GM18505 (cell line): ENCODE measurements around the gene CLTA.
A peak's percentile ranks its signal among the peaks of the same experiment; 100 is the strongest.
"Not testable (repeated sequence)": the region's sequence is repeated elsewhere in the genome, so short reads cannot be mapped to it uniquely, and the experiment has no call there.

ENCODE experiments used
- ATAC-seq: cut with Tn5 transposase; IDR thresholded peaks from one replicate; pipeline ENCODE4 v1.9.1; 2021; ENCODE audit not compliant: unreplicated experiment
- POLR2A ChIP-seq: IDR thresholded peaks from 4 replicates; pipeline ENCODE4 v1.6.1; 2011; ENCODE audit warnings: borderline replicate concordance; ENCODE audit not compliant: insufficient read depth, insufficient read length; ENCODE audit errors: extremely low read depth

Gene CLTA

DNA sequence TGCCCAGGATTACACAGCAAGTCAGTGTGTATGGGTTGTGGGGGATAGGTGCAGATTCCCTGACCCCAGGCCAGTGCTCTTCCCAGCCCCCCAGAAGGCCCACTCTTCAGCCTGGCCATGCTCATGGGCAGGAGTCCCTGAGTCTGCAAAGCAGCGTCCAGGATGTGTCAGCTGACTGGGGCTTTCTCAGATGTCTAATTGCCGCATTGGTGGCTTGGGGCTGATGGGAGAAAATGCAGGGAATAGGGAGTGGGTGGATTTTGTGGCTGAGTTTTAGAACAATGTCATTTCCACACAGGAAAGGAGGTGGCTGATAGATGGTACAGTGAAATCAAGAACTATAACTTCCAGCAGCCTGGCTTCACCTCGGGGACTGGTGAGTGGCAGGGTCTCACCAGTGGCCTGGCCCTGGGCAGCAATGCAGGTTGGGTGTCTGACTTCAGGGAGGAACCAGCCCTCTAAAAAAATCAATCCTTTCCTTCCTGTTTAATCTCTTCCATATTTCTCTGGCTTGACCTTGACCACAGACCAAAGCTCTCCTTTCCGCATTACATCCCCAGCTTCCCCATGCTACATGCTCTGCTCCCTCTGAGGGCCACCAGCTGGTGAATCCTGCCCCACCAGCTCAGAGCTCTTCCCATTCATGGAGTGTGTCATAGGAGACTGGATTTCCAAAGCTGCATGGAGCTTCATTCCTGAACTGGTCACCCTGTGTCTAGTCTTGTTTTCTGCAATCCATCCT, 40.0 kb upstream of the CLTA start:
- ATAC-seq = no peak
- TF ChIP-seq POLR2A = no peak

DNA sequence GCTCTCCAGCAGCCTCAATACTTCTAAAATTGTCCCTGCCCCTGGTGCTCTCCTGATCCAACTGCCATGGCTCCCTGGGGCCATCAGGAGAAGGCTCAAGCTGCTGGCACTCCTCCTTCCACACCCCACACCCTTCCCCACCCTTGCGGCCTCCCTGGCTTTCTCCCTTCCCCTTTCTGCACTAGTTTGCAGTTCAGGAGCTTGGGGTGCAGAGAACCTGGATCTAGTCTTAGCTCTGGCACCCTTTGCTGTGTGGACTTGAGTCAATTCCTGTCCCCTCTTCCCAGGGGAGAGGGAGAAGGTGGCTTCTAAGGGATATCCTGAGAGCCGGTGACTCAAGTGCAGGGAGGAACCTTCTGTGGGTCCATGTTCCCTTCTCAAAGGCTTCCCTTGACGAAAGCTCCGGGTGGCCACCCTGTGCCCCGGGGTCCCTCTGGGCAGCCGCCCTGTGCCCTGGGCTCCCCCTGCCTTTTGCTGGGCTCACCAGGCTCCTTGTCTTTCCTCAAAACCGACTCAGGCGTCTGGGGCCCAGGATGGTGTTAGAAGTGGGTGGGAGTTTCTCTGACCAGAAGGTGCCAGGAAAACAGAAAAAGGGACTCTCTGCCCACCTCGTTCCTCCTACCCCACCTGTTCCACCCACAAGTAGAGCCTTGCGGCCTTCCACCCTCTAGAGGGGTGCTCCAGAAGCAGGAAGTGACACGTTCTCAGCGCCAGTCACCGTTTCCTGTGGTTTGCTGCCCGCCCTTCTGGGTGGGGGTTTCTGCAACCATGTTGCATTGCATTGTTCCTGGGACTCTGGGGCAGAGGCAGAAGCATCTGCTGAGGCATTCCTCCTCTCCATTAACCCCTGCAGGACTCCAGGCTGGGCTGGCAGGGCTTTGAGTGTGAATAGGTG, 39.2 kb upstream of the CLTA start:
- peak; percentile 78 for ATAC-seq
- TF ChIP-seq POLR2A = peak; percentile 56

DNA sequence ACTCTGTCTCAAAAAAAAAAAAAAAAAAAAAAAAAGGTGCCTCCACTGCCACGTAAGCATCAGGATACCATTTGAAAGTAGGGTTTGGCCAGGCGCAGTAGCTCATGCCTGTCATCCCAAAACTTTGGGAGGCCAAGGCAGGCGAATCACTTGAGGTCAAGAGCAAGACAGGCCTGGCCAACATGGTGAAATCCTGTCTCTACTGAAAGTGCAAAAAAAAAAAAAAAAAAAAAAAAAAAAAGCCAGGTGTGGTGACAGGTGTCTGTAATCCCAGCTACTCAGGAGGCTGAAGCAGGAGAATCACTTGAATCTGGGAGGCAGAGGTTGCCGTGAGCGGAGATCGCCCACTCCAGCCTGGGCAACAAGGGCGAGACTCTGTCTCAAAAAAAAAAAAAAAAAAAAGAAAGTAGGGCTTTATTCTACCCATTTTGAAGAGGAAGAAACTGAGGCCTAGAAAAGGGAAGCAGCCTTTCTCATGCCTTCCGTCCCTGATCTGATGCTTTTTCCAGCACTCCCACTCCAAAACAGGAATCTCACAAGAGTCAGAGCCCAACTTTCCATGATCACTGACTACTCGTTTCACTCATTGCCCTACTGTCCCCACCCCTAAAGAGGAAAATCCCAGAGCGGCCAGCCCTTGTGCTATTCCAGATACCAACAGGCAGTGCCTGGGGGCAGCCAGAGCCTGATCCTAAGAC, 37.8 kb upstream of the CLTA start:
- no peak for TF ChIP-seq POLR2A
- ATAC-seq = no peak

DNA sequence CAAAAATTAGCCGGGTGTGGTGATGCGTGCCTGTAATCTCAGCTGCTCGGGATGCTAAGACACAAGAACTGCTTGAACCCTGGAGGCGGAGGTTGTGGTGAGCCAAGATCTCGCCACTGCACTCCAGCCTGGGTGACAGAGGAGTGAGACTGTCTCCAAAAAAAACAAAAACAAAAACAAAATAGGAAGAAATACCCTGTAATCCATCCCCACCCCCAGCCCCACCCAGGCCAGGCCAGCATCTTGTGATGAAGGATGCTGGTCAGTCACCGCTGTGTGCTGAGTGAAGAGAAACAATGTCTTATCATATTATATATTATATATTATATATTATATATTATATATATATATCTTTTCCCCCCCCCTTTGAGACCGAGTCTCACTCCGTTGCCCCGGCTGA, 37.0 kb upstream of the CLTA start:
- ATAC-seq = no peak
- TF ChIP-seq POLR2A = no peak

DNA sequence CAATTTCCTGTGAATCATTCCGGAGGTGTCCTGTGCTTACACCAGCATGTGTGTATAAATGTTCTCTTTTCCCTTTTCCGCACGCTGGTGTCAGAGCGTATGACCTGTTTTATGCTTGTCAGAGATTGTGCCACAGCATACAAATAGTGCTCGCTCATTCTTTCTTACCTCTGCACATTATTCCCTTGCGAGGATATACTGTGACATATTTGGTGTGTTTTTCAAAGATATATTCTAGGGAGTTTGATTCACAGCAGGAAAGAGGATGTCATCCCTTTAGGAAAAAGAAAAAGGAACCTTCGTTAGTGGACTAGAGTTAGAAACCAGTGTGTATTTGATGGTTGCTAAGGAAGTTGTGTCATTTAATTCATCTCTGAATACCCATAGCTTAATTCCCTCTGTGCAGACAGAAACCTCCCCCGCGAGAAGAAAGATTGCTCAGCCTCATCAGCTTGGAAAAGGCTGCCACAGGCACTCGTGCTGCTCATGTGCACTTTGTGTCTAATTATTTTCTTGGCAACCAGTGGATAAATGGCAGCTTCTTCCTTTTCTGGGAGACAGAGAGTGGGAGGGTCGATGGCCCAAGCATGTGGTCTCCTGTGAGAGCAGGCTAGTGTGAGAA, 36.3 kb upstream of the CLTA start:
- no peak for TF ChIP-seq POLR2A
- ATAC-seq = no peak

DNA sequence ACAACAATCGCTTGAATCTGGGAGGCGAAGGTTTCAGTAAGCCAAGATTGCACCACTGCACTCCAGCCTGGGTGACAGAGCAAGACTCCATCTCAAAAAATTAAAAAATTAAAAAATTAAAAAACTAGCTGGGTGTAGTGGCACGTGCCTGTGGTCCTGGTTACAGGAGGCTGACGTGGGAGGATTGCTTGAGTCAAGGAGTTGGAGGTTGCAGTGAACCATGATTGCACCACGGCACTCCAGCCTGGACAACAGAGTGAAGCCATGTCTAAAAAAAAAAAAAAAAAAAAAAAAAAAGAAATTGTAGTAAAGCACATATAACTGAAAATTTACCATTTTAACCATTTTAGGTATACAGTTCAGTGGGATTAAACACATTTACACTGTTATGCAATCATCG, 34.6 kb upstream of the CLTA start:
- no peak for TF ChIP-seq POLR2A
- no peak for ATAC-seq

DNA sequence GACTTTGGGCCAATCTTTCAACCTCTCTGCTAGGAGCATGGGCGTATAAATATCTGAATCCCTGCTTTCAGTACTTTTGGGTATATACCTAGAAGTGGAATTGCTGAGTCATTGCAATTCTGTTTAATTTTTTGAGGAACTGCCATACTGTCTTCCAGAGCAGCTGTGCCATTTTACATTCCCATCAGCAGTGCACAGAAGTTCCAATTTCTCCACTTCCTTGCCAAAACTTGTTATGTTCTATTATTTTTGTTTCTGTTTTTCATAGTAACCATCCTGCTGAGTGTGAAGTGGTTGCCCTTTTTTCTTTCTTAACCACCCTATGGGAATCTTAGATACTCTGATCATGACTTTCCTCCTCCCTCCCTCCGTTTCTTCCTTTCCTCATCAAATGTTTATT, 32.6 kb upstream of the CLTA start:
- no peak for TF ChIP-seq POLR2A
- ATAC-seq = no peak

DNA sequence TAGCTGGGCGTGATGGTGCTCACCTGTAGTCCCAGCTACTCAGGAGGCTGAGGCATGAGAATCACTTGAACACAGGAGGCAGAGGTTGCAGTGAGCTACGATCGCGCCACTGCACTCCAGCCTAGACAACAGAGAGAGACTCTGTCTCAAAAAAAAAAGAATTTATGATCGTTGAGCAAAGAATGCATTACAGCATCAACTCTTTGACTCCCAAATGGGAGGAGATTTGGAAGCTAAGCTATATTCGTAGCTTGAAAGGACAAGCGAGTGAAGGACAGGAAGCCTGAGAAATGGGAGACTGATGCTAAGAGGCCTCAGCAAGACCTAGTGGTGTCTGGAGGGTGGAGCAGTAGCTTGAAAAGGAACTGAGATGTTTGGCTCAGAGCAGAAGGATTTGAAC, 31.8 kb upstream of the CLTA start:
- no peak for ATAC-seq
- no peak for TF ChIP-seq POLR2A

DNA sequence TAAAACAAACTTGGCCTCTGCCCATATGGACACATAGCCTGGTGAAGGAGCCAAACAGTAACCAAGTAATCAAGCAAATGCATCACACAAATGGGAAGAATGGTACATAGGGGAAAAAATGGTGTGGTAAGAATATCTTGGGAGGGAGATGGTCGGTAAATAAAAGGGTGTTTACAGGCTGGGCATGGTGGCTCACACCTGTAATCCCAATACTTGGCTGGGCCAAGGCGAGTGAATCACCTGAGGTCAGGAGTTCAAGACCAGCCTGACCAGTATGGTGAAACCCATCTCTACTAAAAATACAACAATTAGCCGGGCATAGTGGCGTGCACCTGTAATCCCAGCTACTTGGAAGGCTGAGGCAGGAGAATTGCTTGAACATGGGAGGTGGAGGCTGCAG, 31.2 kb upstream of the CLTA start:
- ATAC-seq = not testable (repeated sequence)

DNA sequence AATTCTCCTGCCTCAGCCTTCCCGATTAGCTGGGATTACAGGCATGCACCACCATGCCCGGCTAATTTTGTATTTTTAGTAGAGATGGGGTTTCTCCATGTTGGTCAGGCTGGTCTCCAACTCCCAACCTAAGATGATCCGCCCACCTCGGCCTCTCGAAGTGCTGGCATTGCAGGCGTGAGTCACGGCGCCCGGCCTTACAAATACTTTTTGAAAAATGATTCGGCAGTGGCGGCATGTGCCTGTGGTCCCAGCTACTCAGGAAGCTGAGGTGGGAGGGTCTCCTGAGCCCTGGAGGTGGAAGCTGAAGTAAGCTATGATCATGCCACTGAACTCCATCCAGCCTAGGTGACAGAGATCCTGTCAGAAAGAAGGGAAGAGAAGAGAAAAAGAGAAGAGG, 30.6 kb upstream of the CLTA start:
- not testable (repeated sequence) for ATAC-seq

DNA sequence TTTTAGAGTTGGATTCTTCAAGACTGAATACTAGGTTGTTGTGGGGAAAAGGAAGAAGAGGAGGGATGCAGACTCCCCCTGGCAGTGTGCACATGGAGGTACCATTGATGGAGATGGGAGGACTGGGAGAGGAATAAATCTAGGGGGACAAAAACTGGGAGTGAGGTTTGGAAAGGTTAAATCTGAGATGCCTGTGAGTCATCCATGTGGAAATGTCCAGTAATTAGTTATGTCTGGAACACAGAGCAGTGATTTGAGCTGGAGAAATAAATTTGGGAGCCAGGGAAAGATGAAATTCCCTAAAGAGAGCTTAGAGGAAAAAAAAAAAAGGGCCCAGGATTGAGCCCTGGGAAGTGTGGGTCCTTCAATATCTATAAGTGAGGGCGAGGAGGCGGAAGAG, 29.5 kb upstream of the CLTA start:
- TF ChIP-seq POLR2A = no peak
- no peak for ATAC-seq

DNA sequence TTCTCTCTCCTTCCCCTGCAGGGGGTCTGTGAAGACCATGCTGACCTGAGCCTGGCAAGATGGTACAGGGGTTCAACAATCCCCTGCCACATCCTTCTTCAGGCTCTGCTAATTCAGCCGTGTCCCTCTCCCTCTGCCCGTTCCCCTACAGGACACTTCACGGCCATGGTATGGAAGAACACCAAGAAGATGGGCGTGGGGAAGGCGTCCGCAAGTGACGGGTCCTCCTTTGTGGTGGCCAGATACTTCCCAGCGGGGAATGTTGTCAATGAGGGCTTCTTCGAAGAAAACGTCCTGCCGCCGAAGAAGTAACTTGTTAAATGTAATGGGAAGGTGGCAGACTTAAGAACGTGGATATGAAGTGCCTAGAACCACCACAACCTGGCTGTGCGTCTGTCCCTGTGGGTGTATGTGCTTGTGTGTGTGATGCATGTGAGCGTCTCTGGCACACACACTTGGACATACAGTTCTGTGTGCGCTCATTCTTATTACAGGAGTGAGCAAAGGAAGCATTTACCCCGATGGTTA, 28.4 kb upstream of the CLTA start:
- no peak for ATAC-seq
- no peak for TF ChIP-seq POLR2A
